ENCODE results near the gene MED26.

Gene MED26

DNA sequence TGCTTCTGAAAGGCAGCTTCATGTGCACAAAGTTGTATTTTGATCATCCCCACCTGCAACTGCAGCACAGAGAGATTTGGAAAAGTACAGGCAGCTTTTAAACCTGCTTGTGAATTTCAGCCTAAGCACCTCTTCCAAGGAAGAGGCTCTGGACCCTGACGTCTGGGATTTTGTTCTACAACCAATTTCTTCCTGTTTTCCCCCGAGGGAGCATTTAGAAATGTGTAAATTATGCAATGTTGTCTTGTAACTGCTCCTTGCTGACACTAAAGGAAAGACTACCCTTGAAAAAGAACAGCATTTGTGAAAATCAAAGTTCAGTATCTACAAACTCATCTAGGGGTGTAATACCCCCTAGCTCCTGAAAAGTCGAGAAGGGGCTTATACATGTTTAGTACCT lies 15.4 kb downstream of the MED26 start:
- DNase-seq = no peak

DNA sequence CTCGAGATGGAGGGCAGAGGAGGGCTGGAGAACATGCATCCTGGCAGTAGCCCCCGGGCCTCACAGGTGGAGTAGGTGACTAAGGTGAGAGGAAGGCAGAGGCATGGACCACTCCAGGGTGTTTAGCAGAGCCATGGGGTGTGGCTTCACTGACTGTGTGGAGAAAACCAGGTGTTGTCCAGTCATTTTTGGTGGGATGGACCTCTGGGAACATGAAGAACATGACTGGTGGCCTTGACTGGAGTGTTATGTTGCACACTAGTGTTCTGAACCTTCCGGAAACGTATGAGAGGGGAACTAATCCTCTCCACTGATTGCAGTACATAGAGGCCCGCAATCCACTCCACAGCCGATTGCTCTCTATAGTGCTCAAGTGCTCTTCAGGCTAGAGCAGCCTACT lies 16.9 kb downstream of the MED26 start:
- no peak for DNase-seq

- DNase-seq = no peak
These were observed 18.3 kb downstream of the MED26 start for GRCh38 chr19:16609511-16610200.

GRCh38 chr19:16608290-16608739 lies 19.7 kb downstream of the MED26 start:
- no peak for DNase-seq

- DNase-seq = no peak
These were observed 20.2 kb downstream of the MED26 start for GRCh38 chr19:16607819-16608218.

DNA sequence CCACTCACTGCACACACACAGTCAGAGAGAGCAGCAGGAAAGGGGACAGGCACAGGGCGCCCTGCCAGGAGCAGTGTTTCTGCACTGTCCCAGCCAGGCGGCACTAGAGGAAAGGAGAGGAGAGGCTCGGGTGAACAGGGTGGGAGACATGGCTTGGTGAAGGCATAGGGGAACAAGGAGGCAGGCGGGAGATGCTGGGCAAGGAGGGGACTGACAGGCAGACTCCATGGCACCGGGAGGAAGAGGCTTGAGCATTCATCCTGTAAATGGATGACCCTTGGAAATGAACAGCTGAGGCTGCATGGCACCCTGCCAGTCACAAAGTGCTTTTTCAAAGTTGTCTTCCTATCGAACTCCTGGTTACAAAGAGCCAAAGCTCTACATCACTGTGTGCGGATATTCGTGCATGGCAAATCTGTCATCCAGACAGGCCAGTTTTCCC lies 22.4 kb downstream of the MED26 start:
- no peak for DNase-seq

- DNase-seq = no peak
These were observed 22.9 kb downstream of the MED26 start for GRCh38 chr19:16605115-16605514.

- no peak for DNase-seq
These were observed 23.4 kb downstream of the MED26 start for GRCh38 chr19:16604615-16605014.

- no peak for DNase-seq
These were observed 24.9 kb downstream of the MED26 start for GRCh38 chr19:16603090-16603489.

GRCh38 chr19:16601378-16602052 lies 26.5 kb downstream of the MED26 start:
- DNase-seq = no peak

- DNase-seq = no peak
These were observed 27.2 kb downstream of the MED26 start for GRCh38 chr19:16600824-16601223.

GRCh38 chr19:16599655-16600346 lies 28.2 kb downstream of the MED26 start:
- no peak for DNase-seq

DNA sequence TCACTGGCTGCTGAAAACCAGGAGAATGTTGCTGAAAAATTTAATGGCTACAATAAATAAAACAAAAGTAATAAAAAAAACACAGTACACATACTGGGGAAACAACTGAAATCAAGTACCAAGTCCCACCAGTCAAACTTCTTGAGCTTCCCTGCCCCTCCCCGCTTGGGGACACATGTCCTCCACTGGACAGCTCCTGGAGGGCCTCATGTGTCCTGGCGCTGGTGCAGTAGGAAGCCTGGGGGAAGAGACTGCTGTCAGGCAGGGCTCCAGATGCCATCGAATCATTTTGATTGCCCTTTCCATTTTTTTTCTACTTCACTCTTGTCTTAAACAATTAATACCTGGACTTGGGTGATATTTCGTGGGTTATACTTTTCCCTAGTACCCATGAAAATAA lies 29.2 kb downstream of the MED26 start:
- DNase-seq = no peak

DNA sequence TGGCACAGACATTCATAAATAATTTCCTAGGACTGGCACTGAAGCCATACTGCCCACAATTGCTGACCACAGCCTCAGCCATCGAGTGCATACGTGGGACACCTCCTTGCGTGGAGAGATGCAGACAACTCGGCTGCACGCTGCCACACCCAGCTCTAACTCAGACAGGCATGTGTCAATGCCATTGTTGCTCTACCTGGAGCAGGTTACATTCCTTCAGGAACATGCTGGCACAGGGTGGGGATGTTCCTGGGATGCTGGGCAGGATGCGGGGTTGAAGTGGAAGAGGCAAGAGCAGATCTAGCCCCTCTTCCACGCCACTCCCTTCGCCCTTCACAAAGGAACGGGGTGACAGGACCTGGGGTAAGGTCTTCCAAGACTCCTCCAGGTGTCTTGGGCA lies 31.6 kb downstream of the MED26 start:
- DNase-seq = no peak

- no peak for DNase-seq
These were observed 32.9 kb downstream of the MED26 start for GRCh38 chr19:16595097-16595496.

DNA sequence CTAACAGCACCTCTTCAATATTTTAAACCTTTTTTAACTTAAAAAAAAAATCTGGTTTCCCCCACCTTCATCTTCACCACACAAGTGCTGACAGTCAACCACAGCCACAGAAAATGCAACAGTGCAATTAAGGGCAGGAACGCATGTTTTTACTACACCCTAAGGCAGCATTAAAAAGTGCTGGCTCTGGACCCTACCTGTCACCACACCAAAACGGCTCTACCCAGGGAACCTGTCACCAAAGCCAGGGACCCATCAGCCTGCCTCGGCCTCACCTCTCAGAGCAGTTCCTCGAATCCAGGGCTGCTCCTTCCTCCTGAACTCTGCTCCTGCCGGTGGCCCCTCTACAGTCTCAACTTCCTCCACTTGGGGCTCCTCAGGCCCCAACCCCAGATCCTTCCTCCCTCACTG lies 33.3 kb downstream of the MED26 start:
- no peak for DNase-seq

GRCh38 chr19:16594131-16594586 lies 33.8 kb downstream of the MED26 start:
- DNase-seq = no peak

DNA sequence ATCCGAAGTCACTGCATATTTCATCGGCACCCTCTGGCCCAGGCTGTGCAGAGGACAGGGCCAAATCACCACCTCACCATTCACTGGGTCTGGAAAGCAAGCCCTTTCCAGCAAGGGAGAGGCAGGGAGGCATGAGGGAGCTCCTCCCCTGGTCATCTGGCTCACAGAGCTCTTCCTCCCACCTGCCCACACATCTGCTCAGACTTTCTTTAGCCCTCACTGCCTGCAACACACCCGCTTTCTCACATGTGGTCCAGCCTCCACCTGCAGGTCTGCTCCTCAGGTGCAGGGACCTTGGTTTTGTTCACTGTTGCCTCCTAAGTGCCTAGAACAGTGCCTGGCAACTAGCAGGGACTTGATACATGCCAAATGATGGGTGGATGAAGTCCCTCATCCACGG lies 34.8 kb downstream of the MED26 start:
- no peak for DNase-seq

DNA sequence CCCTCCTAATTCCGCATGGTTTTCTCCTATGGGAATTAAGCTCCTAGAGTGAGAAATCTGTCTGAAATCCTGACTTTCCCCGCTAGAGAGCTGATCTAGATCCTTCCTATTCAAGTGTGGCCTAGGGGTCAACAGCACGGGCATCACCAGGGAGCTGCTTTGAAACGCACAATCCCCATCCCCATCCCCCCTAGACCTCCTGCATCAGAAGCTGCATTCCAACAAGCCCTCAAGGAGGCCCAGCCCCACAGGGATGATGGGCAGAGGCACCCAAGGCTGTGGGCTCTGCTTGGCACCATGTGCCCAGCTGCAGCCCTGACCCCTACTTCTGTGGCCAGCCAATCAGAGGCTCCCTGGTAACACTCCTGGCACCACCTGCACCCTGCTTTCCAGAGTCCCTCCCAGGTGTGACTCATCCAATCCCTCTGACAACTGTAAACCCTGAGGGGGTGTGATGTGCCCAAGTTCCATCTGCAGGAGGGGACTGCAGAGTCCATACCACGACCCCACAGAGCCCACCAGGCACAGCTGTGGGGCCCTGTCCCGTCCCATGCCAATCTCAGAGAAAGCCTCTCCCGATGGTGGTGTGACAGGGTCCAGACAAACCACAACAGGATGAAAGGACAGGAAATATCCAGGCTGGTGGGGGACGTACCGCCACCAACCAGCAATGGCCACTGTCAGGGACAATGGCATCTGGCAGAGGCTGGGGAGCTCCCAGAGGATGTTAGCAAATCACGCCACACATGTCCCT lies 36.0 kb downstream of the MED26 start:
- peak; percentile 22 for DNase-seq

DNA sequence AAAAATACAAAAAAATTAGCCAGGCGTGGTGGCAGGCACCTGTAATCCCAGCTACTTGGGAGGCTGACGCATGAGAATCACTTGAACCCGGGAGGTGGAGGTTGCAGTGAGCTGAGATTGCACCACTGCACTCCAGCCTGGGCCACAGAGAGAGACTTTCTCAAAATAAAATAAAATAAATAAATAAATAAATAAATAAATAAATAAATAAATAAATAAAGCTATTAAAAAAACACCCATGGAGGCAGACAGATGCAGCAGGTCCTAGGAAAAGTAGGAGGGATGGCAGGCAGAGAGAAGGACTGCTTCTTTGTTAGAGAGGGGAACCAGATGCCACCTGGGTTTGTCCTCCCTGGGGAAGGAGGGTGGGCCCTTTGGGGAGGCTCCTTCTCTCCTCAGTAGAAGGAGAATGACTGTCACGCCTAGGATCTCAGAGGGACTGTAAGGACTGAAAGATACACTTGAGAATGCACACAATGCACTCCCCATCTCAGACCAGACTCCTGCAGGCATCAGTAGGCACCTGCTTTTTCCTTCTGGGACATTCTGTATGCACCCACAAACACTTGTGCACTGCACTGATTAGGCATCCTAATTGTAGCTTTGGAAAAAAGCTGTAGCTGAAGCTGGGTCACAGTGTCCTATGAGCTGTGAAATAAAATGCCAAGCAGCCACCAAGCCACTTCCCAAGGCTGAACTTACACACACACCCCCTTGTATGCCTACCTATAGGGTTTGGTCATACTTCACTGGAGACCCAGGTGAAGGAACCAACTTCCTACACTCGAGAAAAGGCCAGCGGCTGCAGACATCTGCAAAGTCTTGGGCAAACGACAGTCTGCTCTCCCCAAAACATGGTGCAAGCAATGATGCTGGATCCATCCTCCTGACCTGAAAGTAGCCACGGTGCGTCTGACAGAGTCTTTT lies 36.9 kb downstream of the MED26 start:
- DNase-seq = no peak

GRCh38 chr19:16589917-16590316 lies 38.1 kb downstream of the MED26 start:
- DNase-seq = no peak

All from fibroblast of skin of back (primary cell).